Thyroid gland (tissue), 4 donors: ENCODE results near the gene CSK.

ENCODE experiments used
- CTCF ChIP-seq, 6 experiments: fragments of 200-600 bp in 3 of 6; fragments of 450-650 bp in 3 of 6; sonication (generic) in 3 of 6; IDR thresholded peaks; one replicate each; pipeline ENCODE4 v1.5.1; 2016 to 2019; ENCODE audit warnings: antibody characterized with exemption in 6 of 6, mild to moderate bottlenecking in 2 of 6, inconsistent platforms in 1 of 6, moderate library complexity in 1 of 6
- POLR2A ChIP-seq, 2 donors: fragments of 450-650 bp; IDR thresholded peaks; one replicate each; pipeline ENCODE4 v1.6.1; 2017; ENCODE audit warnings: antibody characterized with exemption in 2 of 2, mild to moderate bottlenecking in 2 of 2, moderate library complexity in 1 of 2

- TF ChIP-seq CTCF (IDR thresholded peaks at IDR 0.05) (no peak), POLR2A (IDR thresholded peaks at IDR 0.05) (no peak)
These were observed 38.2 kb downstream of the CSK start for GRCh38 chr15:74820056-74820455.
